Measurements from ENCODE around the gene HPSE. TPM values are rescaled to one million over a fixed set of nuclear protein-coding genes. Genes with fewer than 3 reads are reported as not detected.

HPSE gene
- total and polyA plus RNA-seq, 4 experiments from 2014 or later, result 5.6 to 8.9 (median 7.7) TPM

DNA sequence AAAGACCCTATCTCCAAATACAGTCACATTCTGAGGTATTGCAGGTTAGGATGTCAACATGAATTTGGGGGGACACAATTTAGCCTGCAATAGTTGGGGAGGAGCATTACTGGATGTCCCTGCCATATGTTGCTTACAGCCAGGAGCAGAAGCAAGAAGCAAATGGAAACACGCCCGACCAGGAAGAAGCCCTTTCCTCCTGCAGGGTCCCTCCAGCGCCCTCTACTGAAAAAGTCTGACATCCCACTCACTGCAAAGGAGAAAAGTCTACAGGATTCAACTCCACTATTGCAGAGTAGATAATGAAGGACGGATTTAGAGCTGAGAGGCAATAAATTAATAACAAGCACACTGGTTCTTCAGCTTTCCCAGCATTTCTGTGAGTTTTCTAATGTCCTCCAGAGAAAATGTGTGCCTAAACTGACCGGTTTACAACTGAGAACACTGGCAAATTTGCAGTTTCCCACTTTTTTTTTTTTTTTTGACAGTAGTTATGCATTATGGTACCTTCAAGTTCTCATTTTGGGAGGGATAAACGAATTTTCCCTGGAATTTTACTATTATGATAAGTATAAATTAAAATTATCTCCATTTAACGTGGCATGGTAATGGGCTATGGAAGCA, 81.8 kb downstream of the HPSE start:
- no peaks in the 10 kb centered on the region for H3K9me3 ChIP-seq (ENCODE audit: control insufficient read depth in 1 of 2, low read length in 2 of 2)
- intact Hi-C loops (cut with micrococcal nuclease), result loop anchor here (1.0 kb wide), 5 partner anchors 34 to 179 kb away; partner anchors contain the start of gene PLAC8
- ChIA-PET CTCF (ENCODE audit: partially characterized antibody) (interaction anchor here (0.6 to 8.2 kb wide), 30 partner anchors 9 to 197 kb away, joined by 3 to 123 read pairs (median 6); partner anchors contain the start of gene PLAC8), POLR2A (ENCODE audit: partially characterized antibody) (interaction anchor here (0.6 to 4.0 kb wide), 8 partner anchors 20 to 178 kb away, joined by 3 to 20 read pairs (median 4); no protein-coding TSS in a partner anchor)
- H3K27me3 Mint-ChIP-seq, result no peaks in the 10 kb centered on the region
- peaks cover 0 to 5% of the 10 kb centered on the region in 2 donors for H3K36me3 Mint-ChIP-seq
- H3K4me3 ChIP-seq (ENCODE audit: low read length in 2 of 2), result no peak overlapping the region
- no peaks in the 10 kb centered on the region for H3K36me3 ChIP-seq (ENCODE audit: insufficient read depth, low read length)
- peaks cover 23% of the 10 kb centered on the region for H3K4me1 ChIP-seq (ENCODE audit: insufficient read depth, low read length)
- DNase-seq, result peak; percentile 78 to 81 (median 80)
- H3K27me3 ChIP-seq (ENCODE audit: insufficient read depth, low read length), result no peaks in the 10 kb centered on the region
- H3K27ac Mint-ChIP-seq, result peak overlapping the region in 6 of 7 donors; percentile 41 to 78 (median 72)
- H3K27ac ChIP-seq (ENCODE audit: low read depth, low read length), result no peak overlapping the region
- peak overlapping the region in 4 of 8 donors; percentile 39 to 50 (median 44) for H3K4me3 Mint-ChIP-seq
- H3K4me1 Mint-ChIP-seq, result peaks cover 13 to 29% (median 16%) of the 10 kb centered on the region in 4 donors
- no peaks in the 10 kb centered on the region for H3K9me3 Mint-ChIP-seq

DNA sequence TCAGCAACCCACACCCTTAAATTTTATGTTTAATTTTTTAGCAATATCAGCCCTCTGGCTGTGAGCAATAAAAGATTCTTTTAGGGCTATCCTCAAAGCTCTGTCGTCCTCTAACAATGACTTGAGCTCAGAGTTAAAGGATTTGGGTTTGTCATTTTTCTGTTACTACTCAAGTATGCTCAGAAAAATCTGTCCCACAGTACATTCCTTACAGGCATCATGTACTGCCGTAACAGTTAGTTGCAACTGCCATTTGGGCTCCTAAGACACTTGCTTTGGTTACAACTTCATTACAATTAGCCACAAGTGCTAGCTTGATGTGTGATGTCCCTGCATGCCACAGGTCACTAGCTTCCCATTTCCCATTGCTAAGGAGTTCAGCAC, 83.2 kb downstream of the HPSE start:
- no peaks in the 10 kb centered on the region for H3K36me3 ChIP-seq (ENCODE audit: insufficient read depth, low read length)
- no peaks in the 10 kb centered on the region for H3K27me3 ChIP-seq (ENCODE audit: insufficient read depth, low read length)
- Mint-ChIP-seq H3K4me3 (no peak overlapping the region), H3K36me3 (peaks cover 0 to 1% of the 10 kb centered on the region in 2 donors), H3K27ac (peak overlapping the region in 3 of 7 donors; percentile 32 to 77 (median 63)), H3K27me3 (no peaks in the 10 kb centered on the region), H3K4me1 (peaks cover 13 to 29% (median 16%) of the 10 kb centered on the region in 4 donors), H3K9me3 (no peaks in the 10 kb centered on the region)
- H3K4me1 ChIP-seq (ENCODE audit: insufficient read depth, low read length), result peaks cover 23% of the 10 kb centered on the region
- ChIA-PET CTCF (ENCODE audit: partially characterized antibody) (interaction anchor here (0.8 to 8.2 kb wide), 24 partner anchors 9 to 216 kb away, joined by 3 to 123 read pairs (median 4); partner anchors contain the start of genes COPS4, COQ2 and PLAC8), POLR2A (ENCODE audit: partially characterized antibody) (interaction anchor here (0.8 to 4.0 kb wide), 7 partner anchors 11 to 168 kb away, joined by 3 to 20 read pairs (median 4); partner anchors contain the start of gene COQ2)
- no peak for DNase-seq
- intact Hi-C loops (cut with micrococcal nuclease), result no loop called here
- H3K9me3 ChIP-seq (ENCODE audit: control insufficient read depth in 1 of 2, low read length in 2 of 2), result no peaks in the 10 kb centered on the region
- no peak overlapping the region for H3K27ac ChIP-seq (ENCODE audit: low read depth, low read length)
- no peak overlapping the region for H3K4me3 ChIP-seq (ENCODE audit: low read length in 2 of 2)

DNA sequence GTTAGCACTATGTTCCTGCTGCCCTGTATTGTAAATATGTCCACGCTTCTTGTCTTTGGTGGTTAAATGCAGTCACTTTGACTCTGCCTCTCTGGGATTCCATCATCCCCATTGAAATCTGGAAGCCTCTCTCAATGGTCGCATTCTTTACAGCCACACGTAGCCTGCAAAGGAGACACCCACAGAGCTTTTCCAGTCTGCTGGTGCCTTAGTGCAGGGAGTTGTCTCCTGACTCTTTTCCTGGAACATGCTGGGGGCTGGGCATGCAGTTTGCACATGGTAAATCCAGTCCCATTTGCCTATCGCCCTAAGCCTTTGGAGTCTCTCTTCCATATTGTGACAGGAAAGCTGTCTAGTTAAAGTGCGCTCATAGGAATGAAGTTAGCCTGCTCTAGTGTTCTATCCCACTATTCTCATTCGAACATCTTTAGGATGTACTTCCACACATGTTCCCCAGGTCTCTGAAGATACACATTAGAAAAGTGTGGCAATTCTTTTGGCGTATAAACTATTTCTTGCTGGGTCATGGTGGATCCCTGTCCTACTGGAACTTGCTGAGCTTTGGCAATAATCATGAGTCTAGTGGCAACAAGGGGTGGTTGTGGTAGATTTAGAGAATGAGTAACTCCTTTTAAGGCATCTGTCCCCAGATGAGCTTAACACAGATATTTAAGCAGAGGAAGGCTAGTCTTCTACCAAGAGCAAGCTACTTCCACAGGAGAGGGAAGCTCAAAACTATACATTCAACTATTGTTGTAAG, 83.8 kb downstream of the HPSE start:
- intact Hi-C loops (cut with micrococcal nuclease), result no loop called here
- Histone ChIP-seq H3K4me3 (ENCODE audit: low read length in 2 of 2) (no peak overlapping the region), H3K9me3 (ENCODE audit: control insufficient read depth in 1 of 2, low read length in 2 of 2) (no peaks in the 10 kb centered on the region), H3K4me1 (ENCODE audit: insufficient read depth, low read length) (peaks cover 23% of the 10 kb centered on the region), H3K27ac (ENCODE audit: low read depth, low read length) (no peak overlapping the region), H3K36me3 (ENCODE audit: insufficient read depth, low read length) (no peaks in the 10 kb centered on the region), H3K27me3 (ENCODE audit: insufficient read depth, low read length) (no peaks in the 10 kb centered on the region)
- ChIA-PET CTCF (ENCODE audit: partially characterized antibody) (interaction anchor here (0.8 to 8.2 kb wide), 24 partner anchors 9 to 216 kb away, joined by 3 to 123 read pairs (median 4); partner anchors contain the start of genes COPS4, COQ2 and PLAC8), POLR2A (ENCODE audit: partially characterized antibody) (interaction anchor here (0.8 to 4.0 kb wide), 7 partner anchors 10 to 167 kb away, joined by 3 to 20 read pairs (median 4); partner anchors contain the start of gene COQ2)
- no peaks in the 10 kb centered on the region for H3K9me3 Mint-ChIP-seq
- no peak overlapping the region for H3K4me3 Mint-ChIP-seq
- peak overlapping the region in 2 of 7 donors; percentile 32 to 68 for H3K27ac Mint-ChIP-seq
- DNase-seq, result no peak
- H3K27me3 Mint-ChIP-seq, result no peaks in the 10 kb centered on the region
- peaks cover 0 to 1% of the 10 kb centered on the region in 2 donors for H3K36me3 Mint-ChIP-seq
- H3K4me1 Mint-ChIP-seq, result peaks cover 14 to 29% (median 16%) of the 10 kb centered on the region in 4 donors

DNA sequence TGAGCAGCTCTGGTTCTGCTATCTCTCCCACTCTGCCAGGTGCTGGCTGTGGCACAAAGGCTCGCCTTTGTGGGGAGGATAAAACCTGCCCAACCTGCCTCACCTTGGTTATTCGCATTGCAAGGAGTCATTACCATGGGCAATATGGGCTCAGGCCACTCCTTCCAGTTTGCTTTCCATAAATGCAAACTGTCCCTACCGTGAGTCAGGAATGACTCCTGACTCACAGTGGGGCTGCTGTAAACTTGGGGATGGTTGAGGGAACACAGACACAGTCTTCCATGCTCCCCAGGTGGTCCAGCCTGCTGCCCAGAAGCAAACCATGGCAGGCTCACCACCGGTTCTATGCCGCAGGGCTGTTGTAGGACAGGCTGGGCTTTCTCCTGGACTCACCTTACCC, 86.2 kb downstream of the HPSE start:
- CTCF ChIA-PET (ENCODE audit: partially characterized antibody), result interaction anchor here (0.6 to 1.4 kb wide), 3 partner anchors 50 to 182 kb away, joined by 3 read pairs; no protein-coding TSS in a partner anchor
- Histone ChIP-seq H3K4me3 (ENCODE audit: low read length in 2 of 2) (no peak overlapping the region), H3K36me3 (ENCODE audit: insufficient read depth, low read length) (no peaks in the 10 kb centered on the region), H3K27me3 (ENCODE audit: insufficient read depth, low read length) (no peaks in the 10 kb centered on the region), H3K27ac (ENCODE audit: low read depth, low read length) (no peak overlapping the region), H3K4me1 (ENCODE audit: insufficient read depth, low read length) (peaks cover 23% of the 10 kb centered on the region), H3K9me3 (ENCODE audit: control insufficient read depth in 1 of 2, low read length in 2 of 2) (no peaks in the 10 kb centered on the region)
- intact Hi-C loops (cut with micrococcal nuclease), result no loop called here
- no peak overlapping the region for H3K27ac Mint-ChIP-seq
- DNase-seq, result no peak
- peaks cover 15 to 32% (median 16%) of the 10 kb centered on the region in 4 donors for H3K4me1 Mint-ChIP-seq
- peaks cover 1 to 12% of the 10 kb centered on the region in 2 donors for H3K36me3 Mint-ChIP-seq
- no peak overlapping the region for H3K4me3 Mint-ChIP-seq
- no peaks in the 10 kb centered on the region for H3K27me3 Mint-ChIP-seq
- H3K9me3 Mint-ChIP-seq, result peaks cover 0 to 2% (median 0%) of the 10 kb centered on the region in 8 donors
- POLR2A ChIA-PET (ENCODE audit: partially characterized antibody), result interaction anchor here (0.8 kb wide), 1 partner anchor 164 kb away, joined by 3 read pairs; no protein-coding TSS in a partner anchor

DNA sequence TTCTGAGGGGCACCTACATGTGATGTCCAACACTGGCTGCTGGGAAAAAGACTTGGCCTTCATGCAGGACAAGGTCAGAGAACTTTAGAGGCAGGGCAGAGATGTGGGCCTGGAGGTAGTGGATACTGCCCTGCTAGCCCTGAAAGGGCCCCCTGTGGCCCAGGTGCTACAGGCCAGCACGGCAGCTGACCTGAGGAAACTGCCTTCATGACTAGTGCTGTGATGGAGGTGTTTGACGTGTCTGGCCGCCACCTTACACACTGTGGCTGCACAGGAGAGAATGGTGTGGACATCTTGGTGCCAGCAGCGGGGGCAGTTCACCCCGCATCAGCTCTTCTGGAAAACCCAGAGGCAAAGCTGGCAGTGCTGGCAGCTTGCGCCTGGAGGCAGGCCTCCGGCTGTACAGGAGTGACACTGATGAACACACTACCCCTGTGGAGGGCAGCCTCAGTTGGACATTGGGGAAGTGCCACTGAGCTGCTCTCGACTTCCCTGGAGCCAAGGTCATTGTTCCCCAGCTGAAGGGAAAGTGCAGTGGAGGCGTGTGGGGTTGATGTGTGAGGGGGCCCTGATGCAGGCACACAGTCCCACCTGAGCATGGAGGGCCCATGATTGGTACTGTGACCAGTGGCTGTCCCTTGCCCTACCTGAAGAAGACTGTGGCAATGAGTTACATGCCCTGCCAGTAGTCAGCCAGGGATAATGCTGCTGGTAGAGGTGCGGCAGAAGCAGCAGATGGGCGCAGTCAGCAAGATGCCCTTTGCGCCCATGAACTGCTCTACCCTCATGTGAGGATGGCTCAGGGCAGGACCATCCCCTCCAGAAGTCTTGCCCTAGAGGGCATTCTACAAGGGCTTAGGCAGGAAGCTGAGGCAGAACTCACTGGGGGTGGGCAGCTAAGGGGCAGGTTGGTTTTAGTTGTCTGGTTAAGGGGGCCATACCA, 87.0 kb downstream of the HPSE start:
- ChIA-PET POLR2A (ENCODE audit: partially characterized antibody) (no interaction called here), CTCF (ENCODE audit: partially characterized antibody) (interaction anchor here (0.6 to 1.4 kb wide), 3 partner anchors 49 to 181 kb away, joined by 3 read pairs; no protein-coding TSS in a partner anchor)
- no peak overlapping the region for H3K4me3 Mint-ChIP-seq
- intact Hi-C loops (cut with micrococcal nuclease), result no loop called here
- peaks cover 0 to 2% (median 0%) of the 10 kb centered on the region in 8 donors for H3K9me3 Mint-ChIP-seq
- Histone ChIP-seq H3K27me3 (ENCODE audit: insufficient read depth, low read length) (no peaks in the 10 kb centered on the region), H3K36me3 (ENCODE audit: insufficient read depth, low read length) (no peaks in the 10 kb centered on the region), H3K4me1 (ENCODE audit: insufficient read depth, low read length) (peaks cover 19% of the 10 kb centered on the region), H3K27ac (ENCODE audit: low read depth, low read length) (no peak overlapping the region), H3K4me3 (ENCODE audit: low read length in 2 of 2) (no peak overlapping the region), H3K9me3 (ENCODE audit: control insufficient read depth in 1 of 2, low read length in 2 of 2) (no peaks in the 10 kb centered on the region)
- DNase-seq, result no peak
- no peaks in the 10 kb centered on the region for H3K27me3 Mint-ChIP-seq
- H3K27ac Mint-ChIP-seq, result no peak overlapping the region
- peaks cover 1 to 17% of the 10 kb centered on the region in 2 donors for H3K36me3 Mint-ChIP-seq
- H3K4me1 Mint-ChIP-seq, result peaks cover 10 to 26% (median 12%) of the 10 kb centered on the region in 4 donors

Data from CD4-positive, alpha-beta memory T cell (primary cell).